Breast epithelium (tissue), 3 donors: ENCODE results near the gene ARMCX5.

ENCODE experiments used
- POLR2A ChIP-seq: fragments of 450-650 bp; IDR thresholded peaks from one replicate; pipeline ENCODE4 v1.6.1; 2016; ENCODE audit warnings: antibody characterized with exemption, mild to moderate bottlenecking, moderate library complexity
- POLR2AphosphoS5 ChIP-seq, 3 donors: sonication (generic); formaldehyde crosslinking; IDR thresholded peaks; one replicate each; pipeline ENCODE4 v1.6.1; 2017; ENCODE audit warnings: antibody characterized with exemption in 3 of 3
- TF ChIP-seq, protein P1 (sequence below), 3 donors: fragments of 450-650 bp; IDR thresholded peaks; one replicate each; pipeline ENCODE4 v1.5.1; 2016 to 2017; ENCODE audit warnings: antibody characterized with exemption in 3 of 3, mild to moderate bottlenecking in 3 of 3, moderate library complexity in 3 of 3

GRCh38 chrX:102599084-102599950 is at the start of gene ARMCX5:
- TF ChIP-seq, protein P1, sequence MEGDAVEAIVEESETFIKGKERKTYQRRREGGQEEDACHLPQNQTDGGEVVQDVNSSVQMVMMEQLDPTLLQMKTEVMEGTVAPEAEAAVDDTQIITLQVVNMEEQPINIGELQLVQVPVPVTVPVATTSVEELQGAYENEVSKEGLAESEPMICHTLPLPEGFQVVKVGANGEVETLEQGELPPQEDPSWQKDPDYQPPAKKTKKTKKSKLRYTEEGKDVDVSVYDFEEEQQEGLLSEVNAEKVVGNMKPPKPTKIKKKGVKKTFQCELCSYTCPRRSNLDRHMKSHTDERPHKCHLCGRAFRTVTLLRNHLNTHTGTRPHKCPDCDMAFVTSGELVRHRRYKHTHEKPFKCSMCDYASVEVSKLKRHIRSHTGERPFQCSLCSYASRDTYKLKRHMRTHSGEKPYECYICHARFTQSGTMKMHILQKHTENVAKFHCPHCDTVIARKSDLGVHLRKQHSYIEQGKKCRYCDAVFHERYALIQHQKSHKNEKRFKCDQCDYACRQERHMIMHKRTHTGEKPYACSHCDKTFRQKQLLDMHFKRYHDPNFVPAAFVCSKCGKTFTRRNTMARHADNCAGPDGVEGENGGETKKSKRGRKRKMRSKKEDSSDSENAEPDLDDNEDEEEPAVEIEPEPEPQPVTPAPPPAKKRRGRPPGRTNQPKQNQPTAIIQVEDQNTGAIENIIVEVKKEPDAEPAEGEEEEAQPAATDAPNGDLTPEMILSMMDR (IDR thresholded peaks at IDR 0.05): peak; percentile 26 to 44 (median 26)
- peak; percentile 52 for TF ChIP-seq POLR2A
- TF ChIP-seq POLR2AphosphoS5 (IDR thresholded peaks at IDR 0.05): peak; percentile 43 to 89 (median 79)
